Endothelial cell of umbilical vein (primary cell): ENCODE measurements around the gene ERVW-1. TPM values are rescaled to one million over a fixed set of nuclear protein-coding genes. Genes with fewer than 3 reads are reported as not detected.

ENCODE experiments used
- BruUV-seq: library from RNA; stranded (reverse); fragments of 400-500 nt; replicated peaks from 2 replicates; lab custom pipeline; 2021; lab: Mats Ljungman, UMichigan
- CTCF ChIA-PET: fragments of 300-600, 350-600 bp; sonication (Branson Sonifier 250); formaldehyde crosslinking; loops from one replicate; lab custom pipeline; 2021; ENCODE audit warnings: antibody characterized with exemption, inconsistent platforms; lab: Charles Lee
- POLR2A ChIA-PET: fragments of 300-600, 350-600 bp; sonication (Branson Sonifier 250); formaldehyde crosslinking; loops from one replicate; lab custom pipeline; 2021; ENCODE audit warnings: antibody characterized with exemption, inconsistent platforms; lab: Charles Lee
- DNase-seq: peaks from one replicate; pipeline ENCODE4 v3.0.0-alpha.2; 2011; ENCODE audit warnings: low read depth, low spot score
- FAIRE-seq: peaks from 2 replicates; lab custom pipeline; 2011; peaks lifted over from hg19 to GRCh38; lab: Jason Lieb, UNC
- H2AFZ ChIP-seq: 2 replicates; pipeline ENCODE4 v1.6.0; 2012; ENCODE audit warnings: low read depth, low read length, control low read depth, inconsistent platforms
- H3K27ac ChIP-seq: 2 replicates; pipeline ENCODE4 v1.5.1; 2011; ENCODE audit warnings: low read depth, mild to moderate bottlenecking, control low read depth, low read length, moderate library complexity; ENCODE audit not compliant: insufficient read depth
- H3K27me3 ChIP-seq, 2 experiments: 2 replicates each; pipeline versions ENCODE4 v1.6.0 to v1.6.1; 2011; ENCODE audit warnings: low read length in 2 of 2, mixed read lengths in 1 of 2; ENCODE audit not compliant: control insufficient read depth in 2 of 2, insufficient read depth in 2 of 2
- H3K36me3 ChIP-seq, 2 experiments: 2 replicates in 1 of 2; 3 replicates in 1 of 2; pipeline ENCODE4 v1.5.1; 2011; ENCODE audit warnings: low read length in 2 of 2, mild to moderate bottlenecking in 1 of 2, moderate library complexity in 1 of 2; ENCODE audit not compliant: control insufficient read depth in 2 of 2, insufficient read depth in 2 of 2; ENCODE audit errors: extremely low read depth in 1 of 2
- H3K4me1 ChIP-seq: 3 replicates; pipeline ENCODE4 v1.5.1; 2011; ENCODE audit warnings: mild to moderate bottlenecking, low read length; ENCODE audit not compliant: control insufficient read depth, insufficient read depth; ENCODE audit errors: extremely low read depth
- H3K4me2 ChIP-seq: 2 replicates; pipeline ENCODE4 v1.6.1; 2011; ENCODE audit warnings: low read length, control low read depth, mixed read lengths; ENCODE audit not compliant: insufficient read depth
- H3K4me3 ChIP-seq, 3 experiments: fragments of 200-600 bp in 1 of 3; sonication (generic), shearing (Covaris generic) in 1 of 3; replicated peaks in 1 of 3; 2 replicates each; pipeline ENCODE4 v1.5.1; 2011 to 2016; ENCODE audit warnings: control low read depth in 3 of 3, low read length in 3 of 3, mild to moderate bottlenecking in 2 of 3, inconsistent platforms in 1 of 3, low read depth in 1 of 3, moderate library complexity in 1 of 3; ENCODE audit not compliant: insufficient read depth in 1 of 3
- H3K79me2 ChIP-seq: 2 replicates; pipeline ENCODE4 v1.6.0; 2012; ENCODE audit warnings: low read length, inconsistent platforms; ENCODE audit not compliant: control insufficient read depth, insufficient read depth
- H3K9ac ChIP-seq: replicated peaks from 2 replicates; pipeline ENCODE3; 2011; ENCODE audit warnings: low read length, control low read depth; ENCODE audit not compliant: insufficient read depth; ENCODE audit errors: extremely low read depth
- H3K9me1 ChIP-seq: replicated peaks from 3 replicates; pipeline ENCODE4 v1.6.0; 2011; ENCODE audit warnings: mild to moderate bottlenecking, low read length; ENCODE audit not compliant: control insufficient read depth, insufficient read depth; ENCODE audit errors: extremely low read depth
- H3K9me3 ChIP-seq: replicated peaks from 2 replicates; pipeline ENCODE4 v1.5.1; 2012; ENCODE audit warnings: low read length, inconsistent platforms; ENCODE audit not compliant: control insufficient read depth, insufficient read depth
- H4K20me1 ChIP-seq: replicated peaks from 2 replicates; pipeline ENCODE3; 2011; ENCODE audit warnings: mild to moderate bottlenecking, low read length; ENCODE audit not compliant: control insufficient read depth, insufficient read depth; ENCODE audit errors: extremely low read depth
- CTCF ChIP-seq, 2 donors: IDR thresholded peaks; 1 replicate in 1 of 2; 2 replicates in 1 of 2; pipeline ENCODE4 v1.5.1; 2011; ENCODE audit warnings: low read length in 2 of 2, mild to moderate bottlenecking in 2 of 2, moderate library complexity in 2 of 2, control low read depth in 1 of 2, inconsistent platforms in 1 of 2, low read depth in 1 of 2; ENCODE audit not compliant: insufficient read depth in 1 of 2; ENCODE audit errors: extremely low read depth in 1 of 2
- EZH2 ChIP-seq: IDR thresholded peaks from 2 replicates; pipeline ENCODE4 v1.6.1; 2012; ENCODE audit warnings: borderline replicate concordance, low read depth, mild to moderate bottlenecking, moderate library complexity, low read length, inconsistent platforms; ENCODE audit not compliant: severe bottlenecking
- FOS ChIP-seq: IDR thresholded peaks from 2 replicates; pipeline ENCODE4 v1.6.1; 2011; ENCODE audit warnings: mild to moderate bottlenecking, low read length, moderate library complexity, borderline replicate concordance; ENCODE audit not compliant: insufficient read depth
- GATA2 ChIP-seq: IDR thresholded peaks from 2 replicates; pipeline ENCODE4 v1.7.0; 2011; ENCODE audit warnings: low read depth, mild to moderate bottlenecking, moderate library complexity, mixed read lengths, low read length; ENCODE audit not compliant: insufficient read length, insufficient read depth
- JUN ChIP-seq: IDR thresholded peaks from 2 replicates; pipeline ENCODE4 v1.6.1; 2011; ENCODE audit warnings: borderline replicate concordance, low read depth; ENCODE audit not compliant: insufficient read length, insufficient read depth
- MAX ChIP-seq: IDR thresholded peaks from 2 replicates; pipeline ENCODE4 v1.6.1; 2011; ENCODE audit not compliant: insufficient read depth, insufficient read length
- MYC ChIP-seq: IDR thresholded peaks from one replicate; pipeline ENCODE4 v1.6.1; 2011; ENCODE audit warnings: mild to moderate bottlenecking, low read depth, low read length
- POLR2A ChIP-seq: IDR thresholded peaks from 2 replicates; pipeline ENCODE4 v1.6.1; 2012; ENCODE audit warnings: low read depth, mild to moderate bottlenecking, control low read depth, low read length
- POLR2AphosphoS5 ChIP-seq: IDR thresholded peaks from 2 replicates; pipeline ENCODE4 v1.6.1; 2012; ENCODE audit warnings: low read depth, mild to moderate bottlenecking, control low read depth, low read length, moderate library complexity; ENCODE audit not compliant: insufficient read depth
- dilution Hi-C: fragments of 300-500 bp; cut with MboI; formaldehyde crosslinking; loops from one replicate; pipeline ENCODE4 v1.15.0; 2019; ENCODE audit warnings: low sequenced_read_pairs; ENCODE audit not compliant: extremely low pct_ligation_motif_present
- intact Hi-C: fragments of 100-400 bp; cut with micrococcal nuclease; formaldehyde crosslinking; loops from one replicate; pipeline ENCODE4 v1.10.0; 2022
- polyA plus RNA-seq, 4 experiments: library from polyadenylated mRNA; depleted of rRNA in 3 of 4; stranded (reverse) in 3 of 4; unstranded in 1 of 4; fragments of >200 nt; gene quantifications; 2 replicates each; pipeline versions ENCODE4 v1.2.1 to v1.2.3, GENCODE V29; 2011 to 2012; ENCODE audit warnings: missing spikeins in 1 of 4
- total RNA-seq: library from RNA; stranded (reverse); gene quantifications from 2 replicates; pipeline ENCODE4 v1.2.3, GENCODE V29; 2021

The ERVW-1 gene
- total and polyA plus RNA-seq, 2 donors (not counting 3 experiments of a cell fraction or from before 2014, with no cell fraction given) = not detected

GRCh38 chr7:92498557-92498956, 20.8 kb upstream of the ERVW-1 start:
- Histone ChIP-seq H4K20me1 (no peaks in the 10 kb centered on the region), H3K79me2 (no peaks in the 10 kb centered on the region), H3K36me3 (peaks cover 2 to 3% of the 10 kb centered on the region in 2 experiments), H3K9me1 (no peaks in the 10 kb centered on the region), H3K27ac (no peak overlapping the region), H3K9me3 (no peaks in the 10 kb centered on the region), H3K4me3 (no peak overlapping the region), H3K9ac (no peak overlapping the region), H3K27me3 (no peaks in the 10 kb centered on the region), H3K4me1 (no peaks in the 10 kb centered on the region), H2AFZ (no peak overlapping the region), H3K4me2 (no peak overlapping the region)
- TF ChIP-seq FOS (no peak), MYC (no peak), CTCF (IDR thresholded peaks at IDR 0.05; ENCODE audit: extremely low read depth in 1 of 2, insufficient read depth in 1 of 2, low read depth in 1 of 2, low read length in 2 of 2) (no peak), JUN (no peak), POLR2A (no peak), POLR2AphosphoS5 (no peak), MAX (no peak), EZH2 (no peak), GATA2 (no peak)
- DNase-seq = no peak
- dilution Hi-C loops (no loop called here), intact Hi-C loops (no loop called here)
- ChIA-PET CTCF (interaction anchor here (0.7 to 1.0 kb wide), 2 partner anchors 8 to 30 kb away, joined by 3 read pairs; partner anchors contain the start of genes PEX1 and RBM48), POLR2A (no interaction called here)
- BruUV-seq = no TSS peak
- FAIRE-seq = no peak
